GM21786 (cell line): ENCODE results near the gene HNRNPA0.
"Not testable (repeated sequence)": the region's sequence is repeated elsewhere in the genome, so short reads cannot be mapped to it uniquely, and the experiment has no call there.

Source experiments
- ATAC-seq: cut with Tn5 transposase; IDR thresholded peaks from one replicate; pipeline ENCODE4 v1.9.1; 2021; ENCODE audit not compliant: unreplicated experiment

HNRNPA0 gene

GRCh38 chr5:137754188-137754960 is at the start of gene HNRNPA0:
HNRNPA0 (minus strand) TSS chr5:137754363; CDS start chr5:137754066, 297 bp downstream.
- ATAC-seq = peak; percentile 77

- no peak for ATAC-seq
Measured at GRCh38 chr5:137802282-137803210, 48.4 kb upstream of the HNRNPA0 start.

- ATAC-seq = no peak
Measured at GRCh38 chr5:137800700-137801411, 46.7 kb upstream of the HNRNPA0 start.

- ATAC-seq = no peak
Measured at GRCh38 chr5:137796279-137796678, 42.1 kb upstream of the HNRNPA0 start.

GRCh38 chr5:137794863-137795262 is 40.7 kb upstream of the HNRNPA0 start:
- no peak for ATAC-seq

GRCh38 chr5:137792303-137792702 is 38.1 kb upstream of the HNRNPA0 start:
- ATAC-seq = no peak

- no peak for ATAC-seq
Measured at GRCh38 chr5:137791799-137792198, 37.6 kb upstream of the HNRNPA0 start.

- ATAC-seq = no peak
Measured at GRCh38 chr5:137791387-137791786, 37.2 kb upstream of the HNRNPA0 start.

- not testable (repeated sequence) for ATAC-seq
Measured at GRCh38 chr5:137788560-137788959, 34.4 kb upstream of the HNRNPA0 start.

GRCh38 chr5:137782984-137783536 is 28.9 kb upstream of the HNRNPA0 start:
- ATAC-seq = no peak

GRCh38 chr5:137782055-137782454 is 27.9 kb upstream of the HNRNPA0 start:
- no peak for ATAC-seq

- no peak for ATAC-seq
Measured at GRCh38 chr5:137778772-137779564, 24.8 kb upstream of the HNRNPA0 start.

GRCh38 chr5:137767937-137768336 is 13.8 kb upstream of the HNRNPA0 start:
- not testable (repeated sequence) for ATAC-seq

GRCh38 chr5:137761566-137761965 is 7.4 kb upstream of the HNRNPA0 start:
- ATAC-seq = no peak

GRCh38 chr5:137760719-137761516 is 6.8 kb upstream of the HNRNPA0 start:
- ATAC-seq = no peak

GRCh38 chr5:137760294-137760693 is 6.1 kb upstream of the HNRNPA0 start:
- no peak for ATAC-seq

GRCh38 chr5:137758715-137759306 is 4.6 kb upstream of the HNRNPA0 start:
- ATAC-seq = peak; percentile 31

GRCh38 chr5:137758121-137758520 is 4.0 kb upstream of the HNRNPA0 start:
- ATAC-seq = no peak

- ATAC-seq = no peak
Measured at GRCh38 chr5:137757634-137758033, 3.5 kb upstream of the HNRNPA0 start.
